Adipose tissue (tissue), 3 donors: ENCODE measurements around the gene RIPOR2. TPM values are rescaled to one million over a fixed set of nuclear protein-coding genes. Genes with fewer than 3 reads are reported as not detected.

ENCODE experiments used
- H3K27ac ChIP-seq: one replicate; pipeline ENCODE4 v1.5.1; 2013; ENCODE audit warnings: low read depth, low read length
- WGBS, 3 donors: extraction: QIAGEN DNeasy Blood & Tissue Kit; methylation state at CpG; one replicate each; pipeline ENCODE4 v1.1.7; 2013; 5-methylcytosine and 5-hydroxymethylcytosine counted together
- polyA plus RNA-seq, 3 donors: library from polyadenylated mRNA; stranded (reverse); fragments of 200-250 nt; gene quantifications; one replicate each; pipeline ENCODE4 v1.2.3, GENCODE V29; 2013
- donor health status: healthy with polysubstance abuse.
- donor health status: Bipolar disorder and iron deficiency.
- donor health status: healthy.

RIPOR2 gene
- 10 to 100 TPM in 1 of 3 donors, 1 to 10 TPM in 2; 1.6 to 12.6 (median 7.5) TPM for polyA plus RNA-seq

GRCh38 chr6:24935366-24936152 lies at the start of gene RIPOR2:
Gene RIPOR2, minus strand, starts transcription at chr6:24935960. Its CDS starts 62 bp downstream, at chr6:24935898.
- H3K27ac ChIP-seq: no peak within 1 kb of the TSS
- WGBS, 3 donors: 43 to 55% (median 49%) methylated on average over 10 of the region's 10 CpGs

- WGBS, 3 donors: 94 to 96% (median 95%) methylated on average over 2 of the region's 2 CpGs
- no peak overlapping the region for H3K27ac ChIP-seq
Observed at GRCh38 chr6:24985323-24985722, 49.6 kb upstream of the RIPOR2 start.

GRCh38 chr6:24982231-24982630 lies 46.5 kb upstream of the RIPOR2 start:
- H3K27ac ChIP-seq: no peak overlapping the region

GRCh38 chr6:24981386-24981760 lies 45.6 kb upstream of the RIPOR2 start:
- H3K27ac ChIP-seq: no peak overlapping the region
- 82 to 90% (median 85%) methylated on average over 4 of the region's 4 CpGs for whole genome bisulfite sequencing, 3 donors

- 50 to 80% (median 76%) methylated on average over 4 of the region's 4 CpGs for WGBS, 3 donors
- H3K27ac ChIP-seq: no peak overlapping the region
Observed at GRCh38 chr6:24980507-24981385, 45.0 kb upstream of the RIPOR2 start.

GRCh38 chr6:24979176-24979575 lies 43.4 kb upstream of the RIPOR2 start:
- WGBS, 3 donors: 80 to 95% (median 87%) methylated on average over 2 of the region's 2 CpGs
- H3K27ac ChIP-seq: no peak overlapping the region

- H3K27ac ChIP-seq: no peak overlapping the region
- 83 to 87% (median 83%) methylated on average over 7 of the region's 7 CpGs for WGBS, 3 donors
Observed at GRCh38 chr6:24974182-24975171, 38.7 kb upstream of the RIPOR2 start.

GRCh38 chr6:24972311-24972958 lies 36.7 kb upstream of the RIPOR2 start:
- WGBS, 3 donors: 71 to 73% (median 72%) methylated on average over 3 of the region's 3 CpGs
- no peak overlapping the region for H3K27ac ChIP-seq

- 92 to 95% (median 93%) methylated on average over 2 of the region's 2 CpGs for WGBS, 3 donors
- no peak overlapping the region for H3K27ac ChIP-seq
Observed at GRCh38 chr6:24971067-24971466, 35.3 kb upstream of the RIPOR2 start.

GRCh38 chr6:24969343-24969860 lies 33.6 kb upstream of the RIPOR2 start:
- no peak overlapping the region for H3K27ac ChIP-seq
- 62 to 75% (median 66%) methylated on average over 2 of the region's 2 CpGs for WGBS, 3 donors

- H3K27ac ChIP-seq: no peak overlapping the region
- WGBS, 3 donors: 87 to 91% (median 90%) methylated on average over 5 of the region's 5 CpGs
Observed at GRCh38 chr6:24968783-24969182, 33.0 kb upstream of the RIPOR2 start.

GRCh38 chr6:24967211-24967610 lies 31.5 kb upstream of the RIPOR2 start:
- WGBS, 3 donors: 32 to 57% (median 56%) methylated on average over 1 of the region's 1 CpG
- H3K27ac ChIP-seq: no peak overlapping the region

- no peak overlapping the region for H3K27ac ChIP-seq
- 65 to 92% (median 78%) methylated on average over 4 of the region's 4 CpGs for WGBS, 3 donors
Observed at GRCh38 chr6:24966381-24966780, 30.6 kb upstream of the RIPOR2 start.

- H3K27ac ChIP-seq: no peak overlapping the region
- WGBS, 3 donors: 91 to 96% (median 92%) methylated on average over 6 of the region's 6 CpGs
Observed at GRCh38 chr6:24963887-24964570, 28.3 kb upstream of the RIPOR2 start.

- 86 to 92% (median 90%) methylated on average over 1 of the region's 1 CpG for WGBS, 3 donors
- no peak overlapping the region for H3K27ac ChIP-seq
Observed at GRCh38 chr6:24963339-24963738, 27.6 kb upstream of the RIPOR2 start.

GRCh38 chr6:24961852-24962251 lies 26.1 kb upstream of the RIPOR2 start:
- no peak overlapping the region for H3K27ac ChIP-seq
- WGBS, 3 donors: 71 to 86% (median 83%) methylated on average over 5 of the region's 5 CpGs

- 41 to 62% (median 43%) methylated on average over 3 of the region's 3 CpGs for WGBS, 3 donors
- H3K27ac ChIP-seq: no peak overlapping the region
Observed at GRCh38 chr6:24960991-24961475, 25.3 kb upstream of the RIPOR2 start.
